K562 (cell line): ENCODE data around the gene MED15. TPM values are rescaled to one million over a fixed set of nuclear protein-coding genes. Genes with fewer than 3 reads are reported as not detected.

Source experiments
- BCLAF1 ChIP-seq, 2 experiments: fragments of 450-650 bp in 1 of 2; IDR thresholded peaks; 2 replicates each; pipeline ENCODE4 v1.6.1; 2011 to 2017; ENCODE audit warnings: low read depth in 2 of 2, antibody characterized with exemption in 1 of 2, borderline replicate concordance in 1 of 2, low read length in 1 of 2, mild to moderate bottlenecking in 1 of 2, mixed read lengths in 1 of 2; ENCODE audit not compliant: control insufficient read depth in 1 of 2
- CBX3 ChIP-seq, 2 experiments: IDR thresholded peaks; 1 replicate in 1 of 2; 2 replicates in 1 of 2; pipeline ENCODE4 v1.6.1; 2012; ENCODE audit warnings: inconsistent platforms in 2 of 2, low read length in 2 of 2, borderline replicate concordance in 1 of 2, control low read depth in 1 of 2
- CC2D1A ChIP-seq: fragments of 450-650 bp; IDR thresholded peaks from 2 replicates; pipeline ENCODE4 v1.6.1; 2017; ENCODE audit warnings: mild to moderate bottlenecking
- CHCHD3 ChIP-seq: fragments of 250-450 bp; sonication (Bioruptor Pico); IDR thresholded peaks from 2 replicates; pipeline ENCODE4 v2.1.2; 2022; ENCODE audit warnings: mild to moderate bottlenecking
- DIDO1 ChIP-seq: fragments of 450-650 bp; IDR thresholded peaks from 2 replicates; pipeline ENCODE4 v1.6.1; 2016; ENCODE audit warnings: low read depth, missing biosample characterization, missing genetic modification characterization
- ERF ChIP-seq: fragments of 450-650 bp; formaldehyde crosslinking; IDR thresholded peaks from 2 replicates; pipeline ENCODE4 v1.4.0; 2020; ENCODE audit warnings: mild to moderate bottlenecking, mixed read lengths
- HDGF ChIP-seq: fragments of 450-650 bp; IDR thresholded peaks from 2 replicates; pipeline ENCODE4 v1.6.1; 2016
- HMGXB4 ChIP-seq: sonication (generic); formaldehyde crosslinking; IDR thresholded peaks from 2 replicates; pipeline ENCODE4 v1.8.1; 2023; ENCODE audit warnings: mild to moderate bottlenecking, missing genetic modification reagents
- PHF20 ChIP-seq: fragments of 450-650 bp; IDR thresholded peaks from 2 replicates; pipeline ENCODE4 v1.6.1; 2018; ENCODE audit not compliant: partially characterized antibody
- POLR2B ChIP-seq: fragments of 450-650 bp; IDR thresholded peaks from 2 replicates; pipeline ENCODE4 v1.6.1; 2018; ENCODE audit warnings: low read depth; ENCODE audit not compliant: partially characterized antibody
- PRPF4 ChIP-seq: fragments of 200-400 bp; formaldehyde crosslinking; IDR thresholded peaks from one replicate; pipeline ENCODE4 v1.6.1; 2017; ENCODE audit warnings: low read length, low read depth, mild to moderate bottlenecking; ENCODE audit not compliant: insufficient read depth, poor library complexity, severe bottlenecking
- TCFL5 ChIP-seq: fragments of 250-450 bp; sonication (Bioruptor Pico); conservative IDR thresholded peaks from 2 replicates; pipeline ENCODE4 v1.6.1; 2021; ENCODE audit warnings: mild to moderate bottlenecking, moderate library complexity, matching md5 sums
- YBX1 ChIP-seq: fragments of 450-650 bp; IDR thresholded peaks from 2 replicates; pipeline ENCODE4 v1.7.1; 2016; ENCODE audit warnings: mild to moderate bottlenecking
- ZBTB17 ChIP-seq: fragments of 450-650 bp; formaldehyde crosslinking; IDR thresholded peaks from 2 replicates; pipeline ENCODE4 v1.4.0; 2020; ENCODE audit warnings: mild to moderate bottlenecking
- ZC3H8 ChIP-seq: fragments of 450-650 bp; IDR thresholded peaks from 2 replicates; pipeline ENCODE4 v1.6.1; 2017
- ZNF121 ChIP-seq: sonication (generic); formaldehyde crosslinking; conservative IDR thresholded peaks from 2 replicates; pipeline ENCODE4 v1.8.0; 2022; ENCODE audit warnings: missing genetic modification reagents
- ZNF175 ChIP-seq: fragments of 200-800 bp; sonication (Bioruptor generic); IDR thresholded peaks from 2 replicates; pipeline ENCODE4 v1.6.1; 2016; ENCODE audit warnings: low read depth, mild to moderate bottlenecking, missing genetic modification characterization, missing compliant biosample characterization
- ZNF3 ChIP-seq: fragments of 250-450 bp; sonication (Bioruptor Pico); IDR thresholded peaks from 2 replicates; pipeline ENCODE4 v1.5.0; 2021; ENCODE audit warnings: mild to moderate bottlenecking, moderate library complexity
- ZNF592 ChIP-seq: fragments of 450-650 bp; IDR thresholded peaks from 2 replicates; pipeline ENCODE4 v1.6.1; 2017; ENCODE audit warnings: antibody characterized with exemption, mild to moderate bottlenecking
- ZNF830 ChIP-seq: fragments of 250-450 bp; sonication (Bioruptor Pico); IDR thresholded peaks from 2 replicates; pipeline ENCODE4 v1.5.0; 2021; ENCODE audit warnings: mild to moderate bottlenecking
- polyA plus RNA-seq, 8 experiments: library from polyadenylated mRNA; depleted of rRNA in 4 of 8; stranded (reverse) in 5 of 8; unstranded in 3 of 8; fragments of >200 nt; fragmentation: Nextera tagmentation in 2 of 8; fragmentation: Illumina TruSeq in 1 of 8; extraction: Ambion mirVana in 2 of 8; extraction: Trizol in 1 of 8; gene quantifications; 2 replicates each; pipeline versions ENCODE4 v1.2.1 to v1.2.3, GENCODE V29; 2011 to 2014; ENCODE audit warnings: inconsistent platforms in 1 of 8, missing spikeins in 1 of 8
- total RNA-seq, 7 experiments: library from RNA; depleted of rRNA in 6 of 7; stranded (reverse); fragments of >200 nt in 6 of 7; fragmentation: Illumina TruSeq in 2 of 7; extraction: Trizol in 2 of 7; gene quantifications; 2 replicates each; pipeline versions ENCODE4 v1.2.1 to v1.2.3, GENCODE V29; 2011 to 2021; ENCODE audit warnings: low replicate concordance in 1 of 7

Gene MED15
- total and polyA plus RNA-seq, 9 of the 15 experiments (the other 6 are each of a cell fraction or from before 2014, with no cell fraction given), result 4.0 to 271 (median 60.1) TPM

GRCh38 chr22:20526628-20527355 is 19.4 kb downstream of the MED15 start (continued):
- no peak for TF ChIP-seq BCLAF1 (IDR thresholded peaks at IDR 0.05; ENCODE audit: borderline replicate concordance in 1 of 2, control insufficient read depth in 1 of 2, low read depth in 2 of 2, low read length in 1 of 2)
- TF ChIP-seq YBX1, result no peak
- TF ChIP-seq DIDO1 (tag), result no peak
- TF ChIP-seq ZNF3, result no peak; the same call in 1 of the 2 replicates
- peak; percentile 37; the same call in 1 of the 2 replicates for TF ChIP-seq TCFL5 (CRISPR knock-in tag)
- TF ChIP-seq ZNF592, result no peak
- TF ChIP-seq HDGF, result no peak
- TF ChIP-seq ZNF175 (CRISPR knock-in tag), result no peak
- TF ChIP-seq ZNF121 (CRISPR knock-in tag), result no peak
- TF ChIP-seq PRPF4, result no peak
- TF ChIP-seq POLR2B, result no peak
- 0 out of 2 replicates have a peak, but pooled peaks have one; percentile 44 for TF ChIP-seq ERF (CRISPR knock-in tag)
- no peak for TF ChIP-seq ZBTB17 (CRISPR knock-in tag)
- TF ChIP-seq ZC3H8, result no peak
- no peak for TF ChIP-seq PHF20
- 0 out of 2 replicates have a peak, but pooled peaks have one; percentile 57 for TF ChIP-seq HMGXB4 (CRISPR knock-in tag)
- peak in 1 of 2 experiments; percentile 67; a peak in 1 of 3 replicates for TF ChIP-seq CBX3 (IDR thresholded peaks at IDR 0.05; ENCODE audit: borderline replicate concordance in 1 of 2, low read length in 2 of 2)
- no peak for TF ChIP-seq CC2D1A
- TF ChIP-seq ZNF830 (CRISPR knock-in tag), result no peak
- TF ChIP-seq CHCHD3 (CRISPR knock-in tag), result no peak
